GM12878 (cell line): ENCODE data around the gene ZDHHC17. TPM values are rescaled to one million over a fixed set of nuclear protein-coding genes. Genes with fewer than 3 reads are reported as not detected.

ENCODE experiments used
- ATAC-seq: fragments of 200-7000 bp; cut with Tn5 transposase; 3 replicates; pipeline ENCODE4 v1.9.1; 2020; ENCODE audit warnings: mild to moderate bottlenecking, moderate library complexity
- BruUV-seq: library from RNA; stranded (reverse); fragments of 400-500 nt; replicated peaks from 2 replicates; lab custom pipeline; 2021; lab: Mats Ljungman, UMichigan
- CTCF ChIA-PET: fragments of 300-600 bp; sonication (Branson Sonifier 250); formaldehyde crosslinking; extraction: SDS; loops from one replicate; lab custom pipeline; 2021; ENCODE audit warnings: inconsistent platforms; lab: Yijun Ruan, JAX
- POLR2A ChIA-PET: fragments of 350-600 bp; formaldehyde crosslinking; extraction: SDS; loops from one replicate; lab custom pipeline; 2021; ENCODE audit warnings: inconsistent platforms; lab: Charles Lee
- RAD21 ChIA-PET: fragments of 300-600 bp; sonication (Branson Sonifier 250); formaldehyde crosslinking; loops from one replicate; lab custom pipeline; 2023; ENCODE audit warnings: antibody characterized with exemption; ENCODE audit not compliant: unreplicated experiment; lab: Charles Lee
- SMC1A ChIA-PET: fragments of 300-600 bp; sonication (Branson Sonifier 250); formaldehyde crosslinking; loops from one replicate; lab custom pipeline; 2023; ENCODE audit not compliant: unreplicated experiment, uncharacterized antibody; lab: Charles Lee
- DNase-seq: peaks from one replicate; pipeline ENCODE4 v3.0.0-alpha.2; 2011; ENCODE audit warnings: low read depth, low spot score
- FAIRE-seq: peaks from 3 replicates; lab custom pipeline; 2011; peaks lifted over from hg19 to GRCh38; lab: Jason Lieb, UNC
- H2AFZ ChIP-seq: 2 replicates; pipeline ENCODE4 v1.6.0; 2011; ENCODE audit warnings: low read depth, low read length, control low read depth; ENCODE audit not compliant: control insufficient read depth
- H3K27ac ChIP-seq: 2 replicates; pipeline ENCODE4 v1.5.1; 2011; ENCODE audit warnings: control low read depth; ENCODE audit not compliant: control insufficient read depth, insufficient read depth
- H3K27me3 ChIP-seq, 2 experiments: replicated peaks in 1 of 2; 2 replicates each; pipeline versions ENCODE4 v1.6.0 to v1.6.1; 2011; ENCODE audit warnings: low read length in 1 of 2; ENCODE audit not compliant: control insufficient read depth in 2 of 2, insufficient read depth in 2 of 2
- H3K36me3 ChIP-seq, 2 experiments: 2 replicates each; pipeline ENCODE4 v1.5.1; 2011; ENCODE audit warnings: low read length in 1 of 2; ENCODE audit not compliant: control insufficient read depth in 2 of 2, insufficient read depth in 2 of 2
- H3K4me1 ChIP-seq: 2 replicates; pipeline ENCODE4 v1.6.1; 2011; ENCODE audit warnings: mild to moderate bottlenecking, low read length, moderate library complexity, mixed read lengths; ENCODE audit not compliant: control insufficient read depth, insufficient read depth
- H3K4me2 ChIP-seq: 2 replicates; pipeline ENCODE4 v1.6.0; 2011; ENCODE audit warnings: control low read depth; ENCODE audit not compliant: control insufficient read depth, insufficient read depth
- H3K4me3 ChIP-seq: fragments of 200-600 bp; sonication (generic); 2 replicates; pipeline ENCODE4 v1.5.1; 2016
- H3K79me2 ChIP-seq: 2 replicates; pipeline ENCODE4 v1.6.0; 2011; ENCODE audit warnings: low read length; ENCODE audit not compliant: control insufficient read depth, insufficient read depth
- H3K9ac ChIP-seq: 2 replicates; pipeline ENCODE4 v1.8.0; 2011; ENCODE audit warnings: low read length, control low read depth, mixed read lengths; ENCODE audit not compliant: control insufficient read depth, insufficient read depth
- H3K9me3 ChIP-seq: replicated peaks from 3 replicates; pipeline ENCODE4 v1.5.1; 2011; ENCODE audit warnings: mild to moderate bottlenecking, low read length; ENCODE audit not compliant: control insufficient read depth, insufficient read depth
- H4K20me1 ChIP-seq: 2 replicates; pipeline ENCODE4 v1.6.0; 2011; ENCODE audit not compliant: control insufficient read depth, insufficient read depth
- ATF7 ChIP-seq: fragments of 450-650 bp; IDR thresholded peaks from 2 replicates; pipeline ENCODE4 v1.6.1; 2016; ENCODE audit warnings: low read depth, mild to moderate bottlenecking
- NBN ChIP-seq: fragments of 450-650 bp; IDR thresholded peaks from 2 replicates; pipeline ENCODE4 v1.6.1; 2016
- PAX8 ChIP-seq: fragments of 450-650 bp; IDR thresholded peaks from 2 replicates; pipeline ENCODE4 v1.6.1; 2017; ENCODE audit warnings: mild to moderate bottlenecking, moderate library complexity
- SREBF1 ChIP-seq: IDR thresholded peaks from 2 replicates; pipeline ENCODE4 v1.6.1; 2012; ENCODE audit warnings: mild to moderate bottlenecking, low read length
- WRNIP1 ChIP-seq: IDR thresholded peaks from 2 replicates; pipeline ENCODE4 v1.6.1; 2011; ENCODE audit warnings: low read depth, low read length, improper control_type of control experiment, borderline replicate concordance
- WGBS: methylation state at CpG from one replicate; pipeline ENCODE4 v1.1.6; 2016; ENCODE audit warnings: low lambda C conversion rate; ENCODE audit not compliant: insufficient replicate concordance, insufficient coverage; ENCODE audit errors: missing lambda C conversion rate; 5-methylcytosine and 5-hydroxymethylcytosine counted together
- in situ Hi-C: fragments of 300-500 bp; cut with MboI; formaldehyde crosslinking; loops from 9 replicates; pipeline ENCODE4 v1.14.3; 2018; ENCODE audit warnings: mixed read lengths
- intact Hi-C: fragments of 100-400 bp; cut with micrococcal nuclease; formaldehyde crosslinking; loops from one replicate; pipeline ENCODE4 v1.14.2; 2022; ENCODE audit not compliant: unreplicated experiment
- polyA plus RNA-seq, 11 experiments: library from polyadenylated mRNA; depleted of rRNA in 4 of 11; unstranded in 6 of 11; stranded (reverse) in 5 of 11; fragments of >200 nt; fragmentation: Nextera tagmentation in 4 of 11; fragmentation: Illumina TruSeq in 1 of 11; extraction: Ambion mirVana in 4 of 11; extraction: Trizol in 1 of 11; gene quantifications; 1 replicate in 1 of 11; 2 replicates in 10 of 11; pipeline versions ENCODE4 v1.2.1 to v1.2.3, GENCODE V29; 2011 to 2016; ENCODE audit warnings: inconsistent platforms in 2 of 11, missing spikeins in 2 of 11, low read depth in 1 of 11
- total RNA-seq, 4 experiments: library from RNA; depleted of rRNA in 3 of 4; stranded (reverse); fragments of >200 nt in 3 of 4; fragmentation: Illumina TruSeq in 1 of 4; extraction: Trizol in 1 of 4; gene quantifications; 2 replicates each; pipeline versions ENCODE4 v1.2.1 to v1.2.3, GENCODE V29; 2013 to 2021
- TF ChIP-seq, protein P1 (sequence below), 3 experiments: IDR thresholded peaks in 2 of 3; conservative IDR thresholded peaks in 1 of 3; 2 replicates each; pipeline ENCODE4 v1.5.1; 2011; ENCODE audit warnings: low read depth in 3 of 3, low read length in 3 of 3, mild to moderate bottlenecking in 3 of 3, control low read depth in 2 of 3, moderate library complexity in 2 of 3, inconsistent platforms in 1 of 3, mixed read lengths in 1 of 3; ENCODE audit not compliant: control insufficient read depth in 2 of 3, insufficient read depth in 1 of 3; ENCODE audit errors: extremely low read depth in 1 of 3
- TF ChIP-seq, protein P2 (sequence below): fragments of 450-650 bp; conservative IDR thresholded peaks from 2 replicates; pipeline ENCODE4 v1.6.1; 2017; ENCODE audit warnings: mild to moderate bottlenecking, moderate library complexity
- TF ChIP-seq, protein P3 (sequence below): IDR thresholded peaks from 2 replicates; pipeline ENCODE4 v1.6.1; 2012; ENCODE audit warnings: low read length, inconsistent platforms
- TF ChIP-seq, protein P4 (sequence below): IDR thresholded peaks from 2 replicates; pipeline ENCODE4 v1.6.1; 2012; ENCODE audit warnings: mild to moderate bottlenecking, low read depth, low read length

The ZDHHC17 gene
- total and polyA plus RNA-seq, 10 of the 15 experiments (the other 5 are each of a cell fraction or from before 2014, with no cell fraction given), result 4.3 to 50.0 (median 19.3) TPM

- Histone ChIP-seq H3K27ac (no peak overlapping the region), H3K36me3 (no peaks in the 10 kb centered on the region), H3K79me2 (no peaks in the 10 kb centered on the region), H3K4me2 (no peak overlapping the region), H3K9ac (no peak overlapping the region), H3K4me3 (no peak overlapping the region), H3K4me1 (no peaks in the 10 kb centered on the region), H3K27me3 (no peaks in the 10 kb centered on the region; a peak in 2 of 4 replicates), H4K20me1 (no peaks in the 10 kb centered on the region), H3K9me3 (no peaks in the 10 kb centered on the region), H2AFZ (no peak overlapping the region)
- WGBS, result 27% methylated on average over 5 of the region's 5 CpGs
- intact Hi-C loops, result no loop called here
- TF ChIP-seq SREBF1 (no peak), ATF7 (no peak), NBN (no peak), WRNIP1 (no peak), PAX8 (no peak)
- TF ChIP-seq, protein P1, sequence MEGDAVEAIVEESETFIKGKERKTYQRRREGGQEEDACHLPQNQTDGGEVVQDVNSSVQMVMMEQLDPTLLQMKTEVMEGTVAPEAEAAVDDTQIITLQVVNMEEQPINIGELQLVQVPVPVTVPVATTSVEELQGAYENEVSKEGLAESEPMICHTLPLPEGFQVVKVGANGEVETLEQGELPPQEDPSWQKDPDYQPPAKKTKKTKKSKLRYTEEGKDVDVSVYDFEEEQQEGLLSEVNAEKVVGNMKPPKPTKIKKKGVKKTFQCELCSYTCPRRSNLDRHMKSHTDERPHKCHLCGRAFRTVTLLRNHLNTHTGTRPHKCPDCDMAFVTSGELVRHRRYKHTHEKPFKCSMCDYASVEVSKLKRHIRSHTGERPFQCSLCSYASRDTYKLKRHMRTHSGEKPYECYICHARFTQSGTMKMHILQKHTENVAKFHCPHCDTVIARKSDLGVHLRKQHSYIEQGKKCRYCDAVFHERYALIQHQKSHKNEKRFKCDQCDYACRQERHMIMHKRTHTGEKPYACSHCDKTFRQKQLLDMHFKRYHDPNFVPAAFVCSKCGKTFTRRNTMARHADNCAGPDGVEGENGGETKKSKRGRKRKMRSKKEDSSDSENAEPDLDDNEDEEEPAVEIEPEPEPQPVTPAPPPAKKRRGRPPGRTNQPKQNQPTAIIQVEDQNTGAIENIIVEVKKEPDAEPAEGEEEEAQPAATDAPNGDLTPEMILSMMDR (IDR thresholded peaks at IDR 0.05 in 2 of 3, conservative IDR thresholded peaks at IDR 0.05 in 1 of 3; ENCODE audit: control insufficient read depth in 2 of 3, extremely low read depth in 1 of 3, insufficient read depth in 1 of 3, low read depth in 3 of 3, low read length in 3 of 3), result no peak
- TF ChIP-seq, protein P2, sequence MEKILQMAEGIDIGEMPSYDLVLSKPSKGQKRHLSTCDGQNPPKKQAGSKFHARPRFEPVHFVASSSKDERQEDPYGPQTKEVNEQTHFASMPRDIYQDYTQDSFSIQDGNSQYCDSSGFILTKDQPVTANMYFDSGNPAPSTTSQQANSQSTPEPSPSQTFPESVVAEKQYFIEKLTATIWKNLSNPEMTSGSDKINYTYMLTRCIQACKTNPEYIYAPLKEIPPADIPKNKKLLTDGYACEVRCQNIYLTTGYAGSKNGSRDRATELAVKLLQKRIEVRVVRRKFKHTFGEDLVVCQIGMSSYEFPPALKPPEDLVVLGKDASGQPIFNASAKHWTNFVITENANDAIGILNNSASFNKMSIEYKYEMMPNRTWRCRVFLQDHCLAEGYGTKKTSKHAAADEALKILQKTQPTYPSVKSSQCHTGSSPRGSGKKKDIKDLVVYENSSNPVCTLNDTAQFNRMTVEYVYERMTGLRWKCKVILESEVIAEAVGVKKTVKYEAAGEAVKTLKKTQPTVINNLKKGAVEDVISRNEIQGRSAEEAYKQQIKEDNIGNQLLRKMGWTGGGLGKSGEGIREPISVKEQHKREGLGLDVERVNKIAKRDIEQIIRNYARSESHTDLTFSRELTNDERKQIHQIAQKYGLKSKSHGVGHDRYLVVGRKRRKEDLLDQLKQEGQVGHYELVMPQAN, result no peak
- TF ChIP-seq, protein P3, sequence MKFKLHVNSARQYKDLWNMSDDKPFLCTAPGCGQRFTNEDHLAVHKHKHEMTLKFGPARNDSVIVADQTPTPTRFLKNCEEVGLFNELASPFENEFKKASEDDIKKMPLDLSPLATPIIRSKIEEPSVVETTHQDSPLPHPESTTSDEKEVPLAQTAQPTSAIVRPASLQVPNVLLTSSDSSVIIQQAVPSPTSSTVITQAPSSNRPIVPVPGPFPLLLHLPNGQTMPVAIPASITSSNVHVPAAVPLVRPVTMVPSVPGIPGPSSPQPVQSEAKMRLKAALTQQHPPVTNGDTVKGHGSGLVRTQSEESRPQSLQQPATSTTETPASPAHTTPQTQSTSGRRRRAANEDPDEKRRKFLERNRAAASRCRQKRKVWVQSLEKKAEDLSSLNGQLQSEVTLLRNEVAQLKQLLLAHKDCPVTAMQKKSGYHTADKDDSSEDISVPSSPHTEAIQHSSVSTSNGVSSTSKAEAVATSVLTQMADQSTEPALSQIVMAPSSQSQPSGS, result no peak
- TF ChIP-seq, protein P4, sequence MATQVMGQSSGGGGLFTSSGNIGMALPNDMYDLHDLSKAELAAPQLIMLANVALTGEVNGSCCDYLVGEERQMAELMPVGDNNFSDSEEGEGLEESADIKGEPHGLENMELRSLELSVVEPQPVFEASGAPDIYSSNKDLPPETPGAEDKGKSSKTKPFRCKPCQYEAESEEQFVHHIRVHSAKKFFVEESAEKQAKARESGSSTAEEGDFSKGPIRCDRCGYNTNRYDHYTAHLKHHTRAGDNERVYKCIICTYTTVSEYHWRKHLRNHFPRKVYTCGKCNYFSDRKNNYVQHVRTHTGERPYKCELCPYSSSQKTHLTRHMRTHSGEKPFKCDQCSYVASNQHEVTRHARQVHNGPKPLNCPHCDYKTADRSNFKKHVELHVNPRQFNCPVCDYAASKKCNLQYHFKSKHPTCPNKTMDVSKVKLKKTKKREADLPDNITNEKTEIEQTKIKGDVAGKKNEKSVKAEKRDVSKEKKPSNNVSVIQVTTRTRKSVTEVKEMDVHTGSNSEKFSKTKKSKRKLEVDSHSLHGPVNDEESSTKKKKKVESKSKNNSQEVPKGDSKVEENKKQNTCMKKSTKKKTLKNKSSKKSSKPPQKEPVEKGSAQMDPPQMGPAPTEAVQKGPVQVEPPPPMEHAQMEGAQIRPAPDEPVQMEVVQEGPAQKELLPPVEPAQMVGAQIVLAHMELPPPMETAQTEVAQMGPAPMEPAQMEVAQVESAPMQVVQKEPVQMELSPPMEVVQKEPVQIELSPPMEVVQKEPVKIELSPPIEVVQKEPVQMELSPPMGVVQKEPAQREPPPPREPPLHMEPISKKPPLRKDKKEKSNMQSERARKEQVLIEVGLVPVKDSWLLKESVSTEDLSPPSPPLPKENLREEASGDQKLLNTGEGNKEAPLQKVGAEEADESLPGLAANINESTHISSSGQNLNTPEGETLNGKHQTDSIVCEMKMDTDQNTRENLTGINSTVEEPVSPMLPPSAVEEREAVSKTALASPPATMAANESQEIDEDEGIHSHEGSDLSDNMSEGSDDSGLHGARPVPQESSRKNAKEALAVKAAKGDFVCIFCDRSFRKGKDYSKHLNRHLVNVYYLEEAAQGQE, result no peak
- RAD21 ChIA-PET, result no interaction called here
- in situ Hi-C loops, result no loop called here
- DNase-seq, result no peak
- POLR2A ChIA-PET, result no interaction called here
- no TSS peak for BruUV-seq
- ATAC-seq, result no peak
- no peak for FAIRE-seq
- SMC1A ChIA-PET, result interaction anchor here (0.9 to 1.2 kb wide), 2 partner anchors 10 to 101 kb away, joined by 3 read pairs; no protein-coding TSS in a partner anchor
- CTCF ChIA-PET, result interaction anchor here (1.3 kb wide), 1 partner anchor 72 kb away, joined by 4 read pairs; no protein-coding TSS in a partner anchor
Measured at GRCh38 chr12:76719171-76720041, 44.5 kb upstream of the ZDHHC17 start.
